Endothelial cell of umbilical vein (primary cell): ENCODE data around the gene CTSC. TPM values are rescaled to one million over a fixed set of nuclear protein-coding genes. Genes with fewer than 3 reads are reported as not detected.
A peak's percentile ranks its signal among the peaks of the same experiment; 100 is the strongest.

Experiments used
- Bru-seq: library from RNA; stranded (reverse); fragments of 400-500 nt; gene quantifications from one replicate; lab custom pipeline; 2021; lab: Mats Ljungman, UMichigan
- BruChase-seq, 2 experiments: library from RNA; stranded (reverse); fragments of 400-500 nt; gene quantifications; one replicate each; lab custom pipeline; 2021; lab: Mats Ljungman, UMichigan
- BruUV-seq: library from RNA; stranded (reverse); fragments of 400-500 nt; replicated peaks from 2 replicates; lab custom pipeline; 2021; lab: Mats Ljungman, UMichigan
- CTCF ChIA-PET: fragments of 300-600, 350-600 bp; sonication (Branson Sonifier 250); formaldehyde crosslinking; loops from one replicate; lab custom pipeline; 2021; ENCODE audit warnings: antibody characterized with exemption, inconsistent platforms; lab: Charles Lee
- POLR2A ChIA-PET: fragments of 300-600, 350-600 bp; sonication (Branson Sonifier 250); formaldehyde crosslinking; loops from one replicate; lab custom pipeline; 2021; ENCODE audit warnings: antibody characterized with exemption, inconsistent platforms; lab: Charles Lee
- DNase-seq: peaks from one replicate; pipeline ENCODE4 v3.0.0-alpha.2; 2011; ENCODE audit warnings: low read depth, low spot score
- FAIRE-seq: peaks from 2 replicates; lab custom pipeline; 2011; peaks lifted over from hg19 to GRCh38; lab: Jason Lieb, UNC
- H2AFZ ChIP-seq: 2 replicates; pipeline ENCODE4 v1.6.0; 2012; ENCODE audit warnings: low read depth, low read length, control low read depth, inconsistent platforms
- H3K27ac ChIP-seq: 2 replicates; pipeline ENCODE4 v1.5.1; 2011; ENCODE audit warnings: low read depth, mild to moderate bottlenecking, control low read depth, low read length, moderate library complexity; ENCODE audit not compliant: insufficient read depth
- H3K27me3 ChIP-seq, 2 experiments: 2 replicates each; pipeline versions ENCODE4 v1.6.0 to v1.6.1; 2011; ENCODE audit warnings: low read length in 2 of 2, mixed read lengths in 1 of 2; ENCODE audit not compliant: control insufficient read depth in 2 of 2, insufficient read depth in 2 of 2
- H3K36me3 ChIP-seq, 2 experiments: 2 replicates in 1 of 2; 3 replicates in 1 of 2; pipeline ENCODE4 v1.5.1; 2011; ENCODE audit warnings: low read length in 2 of 2, mild to moderate bottlenecking in 1 of 2, moderate library complexity in 1 of 2; ENCODE audit not compliant: control insufficient read depth in 2 of 2, insufficient read depth in 2 of 2; ENCODE audit errors: extremely low read depth in 1 of 2
- H3K4me1 ChIP-seq: 3 replicates; pipeline ENCODE4 v1.5.1; 2011; ENCODE audit warnings: mild to moderate bottlenecking, low read length; ENCODE audit not compliant: control insufficient read depth, insufficient read depth; ENCODE audit errors: extremely low read depth
- H3K4me2 ChIP-seq: 2 replicates; pipeline ENCODE4 v1.6.1; 2011; ENCODE audit warnings: low read length, control low read depth, mixed read lengths; ENCODE audit not compliant: insufficient read depth
- H3K4me3 ChIP-seq, 3 experiments: fragments of 200-600 bp in 1 of 3; sonication (generic), shearing (Covaris generic) in 1 of 3; replicated peaks in 1 of 3; 2 replicates each; pipeline ENCODE4 v1.5.1; 2011 to 2016; ENCODE audit warnings: control low read depth in 3 of 3, low read length in 3 of 3, mild to moderate bottlenecking in 2 of 3, inconsistent platforms in 1 of 3, low read depth in 1 of 3, moderate library complexity in 1 of 3; ENCODE audit not compliant: insufficient read depth in 1 of 3
- H3K79me2 ChIP-seq: 2 replicates; pipeline ENCODE4 v1.6.0; 2012; ENCODE audit warnings: low read length, inconsistent platforms; ENCODE audit not compliant: control insufficient read depth, insufficient read depth
- H3K9ac ChIP-seq: replicated peaks from 2 replicates; pipeline ENCODE3; 2011; ENCODE audit warnings: low read length, control low read depth; ENCODE audit not compliant: insufficient read depth; ENCODE audit errors: extremely low read depth
- H3K9me1 ChIP-seq: replicated peaks from 3 replicates; pipeline ENCODE4 v1.6.0; 2011; ENCODE audit warnings: mild to moderate bottlenecking, low read length; ENCODE audit not compliant: control insufficient read depth, insufficient read depth; ENCODE audit errors: extremely low read depth
- H3K9me3 ChIP-seq: replicated peaks from 2 replicates; pipeline ENCODE4 v1.5.1; 2012; ENCODE audit warnings: low read length, inconsistent platforms; ENCODE audit not compliant: control insufficient read depth, insufficient read depth
- H4K20me1 ChIP-seq: replicated peaks from 2 replicates; pipeline ENCODE3; 2011; ENCODE audit warnings: mild to moderate bottlenecking, low read length; ENCODE audit not compliant: control insufficient read depth, insufficient read depth; ENCODE audit errors: extremely low read depth
- CTCF ChIP-seq, 2 donors: IDR thresholded peaks; 1 replicate in 1 of 2; 2 replicates in 1 of 2; pipeline ENCODE4 v1.5.1; 2011; ENCODE audit warnings: low read length in 2 of 2, mild to moderate bottlenecking in 2 of 2, moderate library complexity in 2 of 2, control low read depth in 1 of 2, inconsistent platforms in 1 of 2, low read depth in 1 of 2; ENCODE audit not compliant: insufficient read depth in 1 of 2; ENCODE audit errors: extremely low read depth in 1 of 2
- EZH2 ChIP-seq: IDR thresholded peaks from 2 replicates; pipeline ENCODE4 v1.6.1; 2012; ENCODE audit warnings: borderline replicate concordance, low read depth, mild to moderate bottlenecking, moderate library complexity, low read length, inconsistent platforms; ENCODE audit not compliant: severe bottlenecking
- FOS ChIP-seq: IDR thresholded peaks from 2 replicates; pipeline ENCODE4 v1.6.1; 2011; ENCODE audit warnings: mild to moderate bottlenecking, low read length, moderate library complexity, borderline replicate concordance; ENCODE audit not compliant: insufficient read depth
- GATA2 ChIP-seq: IDR thresholded peaks from 2 replicates; pipeline ENCODE4 v1.7.0; 2011; ENCODE audit warnings: low read depth, mild to moderate bottlenecking, moderate library complexity, mixed read lengths, low read length; ENCODE audit not compliant: insufficient read length, insufficient read depth
- JUN ChIP-seq: IDR thresholded peaks from 2 replicates; pipeline ENCODE4 v1.6.1; 2011; ENCODE audit warnings: borderline replicate concordance, low read depth; ENCODE audit not compliant: insufficient read length, insufficient read depth
- MYC ChIP-seq: IDR thresholded peaks from one replicate; pipeline ENCODE4 v1.6.1; 2011; ENCODE audit warnings: mild to moderate bottlenecking, low read depth, low read length
- POLR2A ChIP-seq: IDR thresholded peaks from 2 replicates; pipeline ENCODE4 v1.6.1; 2012; ENCODE audit warnings: low read depth, mild to moderate bottlenecking, control low read depth, low read length
- POLR2AphosphoS5 ChIP-seq: IDR thresholded peaks from 2 replicates; pipeline ENCODE4 v1.6.1; 2012; ENCODE audit warnings: low read depth, mild to moderate bottlenecking, control low read depth, low read length, moderate library complexity; ENCODE audit not compliant: insufficient read depth
- dilution Hi-C: fragments of 300-500 bp; cut with MboI; formaldehyde crosslinking; loops from one replicate; pipeline ENCODE4 v1.15.0; 2019; ENCODE audit warnings: low sequenced_read_pairs; ENCODE audit not compliant: extremely low pct_ligation_motif_present
- intact Hi-C: fragments of 100-400 bp; cut with micrococcal nuclease; formaldehyde crosslinking; loops from one replicate; pipeline ENCODE4 v1.10.0; 2022
- long read RNA-seq: library from polyadenylated mRNA; stranded (forward); transcript quantifications from one replicate; pipeline ENCODE4 v2.0.0, GENCODE V29; 2021
- polyA minus RNA-seq, 3 experiments: library from RNA; depleted of rRNA, polyadenylated mRNA; stranded (reverse); fragments of >200 nt; gene quantifications; 1 replicate in 1 of 3; 2 replicates in 2 of 3; pipeline ENCODE4 v1.2.3, GENCODE V29; 2011
- polyA plus RNA-seq, 4 experiments: library from polyadenylated mRNA; depleted of rRNA in 3 of 4; stranded (reverse) in 3 of 4; unstranded in 1 of 4; fragments of >200 nt; gene quantifications; 2 replicates each; pipeline versions ENCODE4 v1.2.1 to v1.2.3, GENCODE V29; 2011 to 2012; ENCODE audit warnings: missing spikeins in 1 of 4
- total RNA-seq: library from RNA; stranded (reverse); gene quantifications from 2 replicates; pipeline ENCODE4 v1.2.3, GENCODE V29; 2021
- TF ChIP-seq, protein P1 (sequence below): IDR thresholded peaks from 2 replicates; pipeline ENCODE4 v1.6.1; 2011; ENCODE audit not compliant: insufficient read depth, insufficient read length

The CTSC gene
- total RNA-seq (130 and 226 TPM in 2 replicates), polyA plus RNA-seq (144 and 186 TPM in 2 replicates), polyA minus RNA-seq (108 and 124 TPM in 2 replicates), Bru-seq, nascent RNA (percentile 89 among the genes with signal in this experiment), BruChase-seq, experiment 1, labeled RNA remaining after a 6-hour chase (percentile 90 among the genes with signal in this experiment), BruChase-seq, experiment 2, labeled RNA remaining after a 2-hour chase (percentile 85 among the genes with signal in this experiment)
- polyA plus RNA-seq (2011; cell fraction: cytosol; rRNA removed) = 186 and 204 TPM in 2 replicates
- 107 and 150 TPM in 2 replicates for polyA plus RNA-seq (2011; cell fraction: nucleus; rRNA removed)
- polyA plus RNA-seq (2012) = 325 and 496 TPM in 2 replicates
- polyA minus RNA-seq (2011; cell fraction: cytosol; rRNA and poly(A)+ RNA removed) = 77.6 TPM
- 149 and 155 TPM in 2 replicates for polyA minus RNA-seq (2011; cell fraction: nucleus; rRNA and poly(A)+ RNA removed)
- long read RNA-seq, full-length matches to known transcripts = 235 of 265 reads
- long read RNA-seq, partial matches to known transcripts = 7 of 265 reads
- long read RNA-seq, other reads (novel, unspliced or antisense) = 23 of 265 reads

DNA sequence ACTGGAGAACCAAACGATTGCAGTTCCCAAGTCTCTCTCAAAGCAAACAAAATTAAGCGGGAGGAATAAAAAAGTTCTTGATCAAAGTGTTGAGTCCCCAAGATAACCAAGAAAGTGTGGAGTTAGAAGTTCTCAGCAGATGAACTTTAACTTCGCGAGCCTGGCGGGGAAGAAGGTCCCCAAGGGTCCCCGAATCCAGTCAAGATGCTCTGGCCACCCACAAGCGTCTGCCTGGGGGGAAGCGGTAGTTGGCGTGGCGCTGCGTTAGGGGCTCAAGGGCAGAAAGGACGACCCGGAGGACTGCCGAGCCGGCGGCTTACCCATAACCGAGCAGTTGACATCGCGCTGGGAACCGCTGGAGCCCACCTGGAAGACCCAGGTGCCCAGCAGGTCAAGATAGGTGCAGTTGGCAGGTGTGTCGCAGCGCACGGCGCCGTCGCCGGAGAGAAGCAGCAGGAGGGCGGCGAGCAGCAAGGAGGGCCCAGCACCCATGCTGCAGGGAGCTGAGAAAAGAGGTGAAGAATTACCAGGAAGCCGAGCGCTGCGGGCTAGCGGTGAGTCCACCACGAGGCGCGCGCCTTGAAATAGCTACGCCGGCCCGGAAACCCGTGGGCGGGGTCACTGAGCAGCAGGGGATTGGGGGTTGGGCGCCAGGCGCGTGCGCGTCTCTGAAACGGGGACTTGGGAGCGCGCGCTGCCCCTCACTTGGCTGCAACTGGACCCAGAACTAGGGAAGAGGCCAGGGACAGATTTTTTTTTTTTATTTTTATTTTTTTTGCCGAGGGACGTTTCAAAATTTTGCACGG is at the start of gene CTSC:
TSS of gene CTSC (minus strand) at position 556 of the 806 bp plus-strand sequence. CDS start at position 492, 64 bp downstream.
- peaks cover 27% of the 10 kb centered on the region for H3K4me1 ChIP-seq
- TF ChIP-seq GATA2 (peak; percentile 28), CTCF (IDR thresholded peaks at IDR 0.05; ENCODE audit: extremely low read depth in 1 of 2, insufficient read depth in 1 of 2, low read depth in 1 of 2, low read length in 2 of 2) (no peak), FOS (peak; percentile 12), POLR2AphosphoS5 (peak; percentile 97), EZH2 (no peak), MYC (peak; percentile 69), JUN (no peak), POLR2A (peak; percentile 96)
- TF ChIP-seq, protein P1, sequence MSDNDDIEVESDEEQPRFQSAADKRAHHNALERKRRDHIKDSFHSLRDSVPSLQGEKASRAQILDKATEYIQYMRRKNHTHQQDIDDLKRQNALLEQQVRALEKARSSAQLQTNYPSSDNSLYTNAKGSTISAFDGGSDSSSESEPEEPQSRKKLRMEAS = peak; percentile 61
- peaks cover 48% of the 10 kb centered on the region for H3K79me2 ChIP-seq
- no peaks in the 10 kb centered on the region for H3K9me1 ChIP-seq
- H2AFZ ChIP-seq = peak within 1 kb of the TSS; percentile 93
- peak within 1 kb of the TSS; percentile 91 for H3K4me2 ChIP-seq
- peak; percentile 35 for FAIRE-seq
- DNase-seq = peak; percentile 85
- peaks cover 3% of the 10 kb centered on the region for H4K20me1 ChIP-seq
- H3K4me3 ChIP-seq = peak within 1 kb of the TSS; percentile 92 to 99 (median 95)
- ChIA-PET CTCF (interaction anchor here (0.6 to 2.3 kb wide), 12 partner anchors 7 to 321 kb away, joined by 3 to 21 read pairs (median 4); no protein-coding TSS in a partner anchor), POLR2A (interaction anchor here (0.6 to 1.1 kb wide), 8 partner anchors 12 to 201 kb away, joined by 3 to 5 read pairs (median 4); no protein-coding TSS in a partner anchor)
- dilution Hi-C loops = no loop called here
- H3K9ac ChIP-seq = peak within 1 kb of the TSS; percentile 87
- no peaks in the 10 kb centered on the region for H3K9me3 ChIP-seq
- peaks cover 0 to 13% of the 10 kb centered on the region in 2 experiments for H3K36me3 ChIP-seq
- peak within 1 kb of the TSS; percentile 78 for H3K27ac ChIP-seq
- BruUV-seq = TSS peak; percentile 69
- intact Hi-C loops = loop anchor here (1.0 to 2.0 kb wide), 5 partner anchors 65 to 207 kb away; no protein-coding TSS in a partner anchor
- H3K27me3 ChIP-seq = no peaks in the 10 kb centered on the region
